HCEC 1CT (cell line): Measurements from ENCODE around the gene ITPR1.

Experiments
- DNase-seq: peaks from one replicate; pipeline ENCODE4 v3.0.0-alpha.2; 2017

Gene ITPR1

DNA sequence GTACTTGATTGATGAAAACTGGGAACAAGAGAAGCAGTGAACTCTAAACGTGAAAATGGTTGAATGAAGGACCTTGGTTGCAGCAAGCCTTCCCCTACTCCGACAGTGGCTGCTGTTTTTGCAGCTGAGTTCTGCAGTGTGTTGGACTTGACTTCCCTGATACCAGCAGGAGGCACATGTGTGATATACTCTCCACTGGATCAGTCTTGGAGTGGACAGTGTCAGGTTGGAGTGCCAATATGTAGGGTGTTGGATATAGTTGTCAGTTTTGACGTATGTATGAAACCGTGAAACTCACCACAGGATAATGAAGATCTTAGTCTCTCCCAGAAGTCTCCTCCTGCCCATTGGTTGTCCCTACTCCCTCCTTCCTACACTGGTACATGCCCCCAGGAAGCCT is 106.5 kb downstream of the ITPR1 start:
- no peak for DNase-seq

DNA sequence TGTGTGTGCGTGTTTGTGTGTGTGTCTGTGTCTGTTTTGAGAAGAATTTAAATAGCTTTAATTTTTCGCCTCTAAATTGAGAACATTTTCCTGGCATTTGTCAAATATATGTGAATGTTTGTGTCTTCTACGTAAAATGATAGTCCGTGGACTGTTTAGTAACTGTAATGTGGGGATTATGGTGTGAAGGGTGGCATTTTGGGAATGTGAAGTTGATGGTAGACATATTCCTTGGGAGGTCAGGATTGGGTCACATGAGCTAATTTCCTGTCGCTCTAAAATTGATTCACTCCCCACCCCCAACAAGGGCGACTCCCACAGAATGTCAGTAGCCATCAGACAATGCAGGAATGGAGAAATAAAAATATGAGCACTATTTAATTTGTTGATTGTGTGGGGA is 107.3 kb downstream of the ITPR1 start:
- no peak for DNase-seq

DNA sequence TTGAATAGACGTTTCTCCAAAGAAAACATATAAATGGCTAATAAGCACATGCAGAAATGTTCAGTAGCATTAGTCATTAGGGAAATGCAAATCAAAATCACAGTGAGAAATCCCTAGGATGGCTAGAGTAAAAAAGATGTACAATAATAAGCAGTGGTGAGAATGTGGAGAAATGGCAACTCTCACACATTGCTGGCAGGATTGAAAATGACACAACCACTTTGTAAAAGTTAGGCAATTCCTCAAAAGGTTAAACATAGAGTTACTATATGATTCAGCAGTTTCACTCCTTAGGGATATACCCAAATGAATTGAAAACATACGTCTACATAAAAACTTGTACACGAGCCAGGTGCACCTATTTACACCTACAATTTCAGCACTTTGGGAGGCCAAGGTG is 108.7 kb downstream of the ITPR1 start:
- DNase-seq: peak; percentile 22

- no peak for DNase-seq
These were observed 111.5 kb downstream of the ITPR1 start for GRCh38 chr3:4604693-4605092.

DNA sequence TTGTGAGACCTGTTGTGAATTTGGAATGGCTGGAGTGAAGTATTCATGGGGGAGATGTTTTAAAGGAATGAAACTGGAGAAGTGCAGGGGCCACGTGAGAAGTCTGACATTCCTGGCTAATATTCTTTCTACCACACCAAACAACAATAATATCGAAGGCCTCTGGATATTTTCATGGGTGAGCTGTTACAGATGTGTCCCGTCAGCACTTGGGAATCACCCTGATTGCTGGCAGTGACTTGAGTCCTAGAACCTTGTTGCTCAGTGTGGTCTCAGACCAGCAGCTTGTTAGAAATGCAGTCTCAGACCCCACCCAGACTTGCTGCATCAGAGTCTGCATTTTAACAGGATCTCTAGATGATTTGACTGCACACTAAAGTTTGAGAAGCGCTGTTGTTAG is 113.8 kb downstream of the ITPR1 start:
- no peak for DNase-seq

DNA sequence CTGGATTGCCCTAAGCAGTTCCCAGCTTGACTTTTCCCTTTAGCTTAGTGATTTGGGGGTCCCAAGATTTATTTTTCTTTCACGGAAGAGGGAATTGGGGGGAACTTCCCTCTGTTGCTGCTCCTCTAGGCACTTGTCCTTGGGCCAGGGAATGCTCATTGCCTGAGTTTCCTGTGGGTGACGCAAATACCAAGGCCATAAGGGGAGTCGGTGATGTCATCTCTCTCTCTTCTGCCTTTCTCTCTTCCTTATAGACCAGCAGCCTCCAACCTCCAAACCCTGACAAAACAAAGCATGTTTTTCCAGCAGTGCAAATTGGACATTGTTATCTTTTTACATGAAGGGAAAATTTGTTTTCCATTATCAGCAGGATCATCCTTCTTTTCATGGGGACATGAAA is 120.2 kb downstream of the ITPR1 start:
- DNase-seq: no peak

DNA sequence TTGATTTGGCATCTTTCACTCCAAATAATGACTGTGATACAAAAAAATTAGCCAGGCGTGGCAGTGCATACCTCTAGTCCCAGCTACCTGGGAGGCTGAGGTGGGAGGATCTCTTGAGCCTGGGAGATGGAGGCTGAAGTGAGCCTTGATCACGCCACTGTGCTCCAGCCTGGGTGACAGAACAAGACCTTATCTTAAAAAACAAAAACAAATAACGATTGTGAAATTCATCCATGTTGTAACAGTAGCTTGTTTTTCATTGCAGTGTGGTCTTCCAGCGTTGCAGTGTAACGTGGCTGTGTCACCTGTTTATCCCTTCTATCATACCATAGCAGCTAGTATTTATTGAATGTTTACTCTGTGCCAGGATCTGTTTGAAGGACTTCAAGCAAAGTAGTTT is 120.9 kb downstream of the ITPR1 start:
- DNase-seq: no peak

DNA sequence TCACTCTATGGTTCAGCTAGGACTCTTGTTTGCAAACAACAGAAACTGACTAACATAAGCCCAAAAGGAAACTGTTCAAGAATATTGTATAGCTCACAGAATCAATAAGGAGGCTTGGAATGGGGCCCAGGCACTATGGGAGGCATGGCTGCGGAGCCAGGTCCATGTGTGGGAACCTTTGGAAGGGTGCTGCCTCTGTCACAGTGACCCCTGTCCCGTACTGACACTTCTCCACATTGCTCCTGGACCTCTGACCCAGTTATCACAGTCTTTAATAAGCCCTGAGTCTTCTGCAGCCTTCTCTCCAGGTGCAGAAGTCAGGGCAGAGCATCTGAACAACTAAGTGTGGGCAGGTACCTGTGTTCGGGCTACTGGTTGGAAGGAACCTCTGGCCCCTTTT is 121.8 kb downstream of the ITPR1 start:
- DNase-seq: no peak

GRCh38 chr3:4615750-4616149 is 122.6 kb downstream of the ITPR1 start:
- DNase-seq: no peak

DNA sequence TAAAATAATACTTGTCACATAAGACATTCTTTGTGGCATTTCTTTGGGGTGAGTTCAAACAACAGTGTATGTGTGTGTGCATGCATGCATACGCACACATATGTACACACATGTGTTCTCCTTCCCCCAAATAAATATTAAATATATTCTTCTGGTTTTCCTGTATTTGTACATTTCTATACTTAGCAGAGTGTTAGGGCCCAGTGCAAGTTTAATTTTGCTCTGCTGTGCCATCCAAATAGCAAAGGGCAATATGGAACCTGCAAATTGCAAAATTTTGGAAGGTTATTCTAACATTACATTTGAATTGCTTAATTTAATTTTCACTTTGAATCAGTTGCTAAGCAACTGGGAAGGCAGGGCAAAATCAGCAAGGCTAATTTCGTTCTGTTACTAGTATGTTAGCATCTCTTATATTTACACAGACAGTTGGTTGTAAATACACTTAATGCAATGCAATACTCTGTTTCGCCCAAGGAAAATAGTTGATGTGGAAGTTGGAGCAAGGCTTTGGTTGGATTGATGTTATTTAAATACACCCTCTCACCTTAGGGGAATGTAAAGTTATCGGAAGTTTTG is 130.4 kb downstream of the ITPR1 start:
- DNase-seq: no peak

GRCh38 chr3:4627651-4628375 is 134.7 kb downstream of the ITPR1 start:
- no peak for DNase-seq

DNA sequence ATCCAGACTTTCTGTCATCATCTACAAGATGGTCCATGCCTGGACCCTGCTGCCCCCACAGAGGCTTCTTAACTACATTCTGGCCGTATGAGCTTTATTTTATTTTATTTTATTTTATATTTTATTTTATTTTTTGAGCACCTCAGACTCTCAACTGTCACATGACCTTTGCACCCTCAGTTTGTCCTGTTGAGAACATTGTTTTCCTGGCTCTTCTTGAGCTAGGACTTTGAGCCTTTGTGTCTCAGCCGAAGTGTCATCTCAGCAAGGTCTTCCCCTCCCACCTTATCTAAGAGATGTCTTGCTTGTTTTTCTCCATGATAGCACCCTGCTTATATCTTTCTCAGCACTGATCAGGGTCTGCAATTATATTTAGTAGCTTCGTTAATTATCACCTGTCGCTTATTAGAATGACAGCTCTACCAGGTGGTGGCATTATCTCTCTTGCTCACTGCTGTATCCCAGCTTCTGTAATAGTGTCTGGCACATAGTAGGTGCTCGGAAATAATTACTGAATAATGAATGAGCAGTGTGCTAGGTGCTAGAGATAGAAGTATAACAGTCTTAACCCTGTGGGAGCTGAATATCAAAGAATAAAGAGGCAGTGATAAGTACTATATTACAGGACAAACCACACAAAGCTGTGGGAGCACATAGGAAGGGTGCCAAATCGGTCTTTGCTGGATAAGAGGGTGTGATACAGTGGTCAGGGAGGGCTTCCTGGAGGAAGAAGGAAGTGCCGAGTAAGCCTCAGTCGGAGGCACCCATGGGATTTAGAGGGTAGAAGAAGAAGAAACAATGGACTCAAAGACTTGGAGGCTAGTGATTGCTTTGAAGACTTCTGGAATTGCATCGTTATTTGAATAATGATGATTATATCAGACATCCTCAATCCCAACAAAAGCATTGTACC is 136.2 kb downstream of the ITPR1 start:
- DNase-seq: no peak

DNA sequence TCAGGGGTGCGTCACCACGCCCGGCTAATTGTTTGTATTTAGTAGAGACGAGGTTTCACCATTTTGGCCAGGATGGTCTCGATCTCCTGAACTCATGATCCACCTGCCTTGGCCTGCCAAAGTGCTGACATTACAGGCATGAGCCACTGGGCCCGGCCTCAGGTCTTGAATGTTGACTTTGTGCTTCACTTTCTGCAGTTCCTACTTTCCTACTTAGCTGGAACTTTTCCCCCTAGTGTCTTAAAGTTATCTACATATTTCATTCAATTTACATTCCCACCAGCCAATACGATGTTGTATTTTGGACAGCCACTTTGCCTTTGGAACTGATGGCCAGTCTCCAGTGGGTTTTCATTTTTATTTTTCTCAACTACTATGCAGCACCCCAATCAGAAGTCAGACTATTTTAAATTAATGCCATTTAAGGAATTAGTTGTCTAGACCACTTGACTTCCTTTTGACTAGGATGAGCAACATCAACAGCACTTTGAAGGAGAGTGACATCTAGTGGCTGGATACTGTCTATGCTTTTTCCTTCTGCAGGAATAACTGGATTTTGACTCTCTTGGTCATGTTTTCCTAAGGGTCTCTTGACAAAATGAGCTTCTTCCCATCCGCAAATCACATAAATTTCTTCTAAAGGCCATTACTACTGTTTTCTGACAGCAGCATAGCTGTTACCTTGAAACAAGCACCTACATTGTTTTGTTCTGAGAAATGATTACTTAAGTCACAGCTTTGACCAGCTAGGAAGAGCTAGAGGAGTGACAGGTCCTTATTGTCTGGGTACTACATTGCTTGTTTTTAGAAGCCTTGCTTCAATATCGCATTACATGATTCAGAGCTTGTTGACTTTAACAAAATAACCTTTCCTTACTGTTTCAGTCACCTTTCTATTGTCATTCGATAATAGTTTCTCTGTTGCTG is 140.2 kb downstream of the ITPR1 start:
- peak; percentile 73 for DNase-seq

GRCh38 chr3:4634894-4635293 is 141.7 kb downstream of the ITPR1 start:
- DNase-seq: no peak

DNA sequence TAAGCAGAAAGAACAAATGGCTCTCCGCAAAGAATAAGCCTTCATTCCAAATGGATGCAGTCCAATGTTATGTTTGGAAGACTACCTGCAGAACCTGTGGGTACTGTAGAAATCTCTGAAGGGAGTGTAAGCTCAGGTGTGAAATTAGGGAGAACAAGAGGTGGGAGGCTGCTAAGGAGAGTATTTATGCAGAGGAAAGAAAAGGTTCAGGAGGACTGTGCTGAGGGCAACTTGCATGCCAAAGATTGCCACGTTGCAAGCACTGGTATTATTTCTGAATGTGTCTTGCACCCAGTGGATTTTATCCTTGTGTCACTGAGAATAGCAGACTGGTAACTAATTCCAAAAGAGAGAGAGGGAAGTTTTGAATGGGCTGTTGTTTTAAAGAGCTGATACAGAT is 144.1 kb downstream of the ITPR1 start:
- DNase-seq: no peak

DNA sequence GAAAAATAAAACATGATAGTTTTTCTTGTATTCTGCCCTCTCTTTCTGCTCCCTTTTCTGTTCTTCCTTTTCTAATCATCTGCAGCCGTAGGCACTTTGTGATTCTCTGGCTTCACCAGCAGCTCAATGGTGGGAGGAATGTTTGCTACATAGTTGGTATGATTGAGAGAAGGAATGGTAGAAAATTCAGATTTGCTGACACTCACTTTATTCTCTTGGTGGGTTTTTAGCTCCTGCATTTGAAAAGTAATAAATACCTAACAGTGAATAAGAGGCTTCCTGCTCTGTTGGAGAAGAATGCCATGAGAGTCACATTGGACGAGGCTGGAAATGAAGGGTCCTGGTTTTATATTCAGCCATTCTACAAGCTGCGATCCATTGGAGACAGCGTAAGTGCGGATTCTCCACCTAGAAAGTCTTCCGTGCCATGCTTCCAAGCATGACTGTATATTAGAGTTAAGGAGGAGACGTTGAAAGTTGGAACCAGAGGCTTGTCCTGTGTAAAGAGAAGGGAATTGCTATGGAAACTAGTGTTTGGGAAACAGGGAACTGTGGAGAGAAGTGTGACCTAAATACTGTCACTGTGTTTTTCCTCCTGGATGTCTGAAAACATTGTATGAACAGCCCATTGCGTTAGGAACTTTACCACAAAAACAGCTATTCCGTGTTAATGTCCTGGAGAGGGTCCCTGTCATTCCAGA is 148.9 kb downstream of the ITPR1 start:
- no peak for DNase-seq

GRCh38 chr3:4642611-4643010 is 149.5 kb downstream of the ITPR1 start:
- DNase-seq: no peak

GRCh38 chr3:4643904-4644547 is 150.9 kb downstream of the ITPR1 start:
- DNase-seq: no peak

GRCh38 chr3:4644951-4645350 is 151.8 kb downstream of the ITPR1 start:
- DNase-seq: no peak

- no peak for DNase-seq
These were observed 152.3 kb downstream of the ITPR1 start for GRCh38 chr3:4645468-4645867.

GRCh38 chr3:4647411-4647810 is 154.3 kb downstream of the ITPR1 start:
- DNase-seq: no peak
